Heart left ventricle (tissue), 16 donors: ENCODE measurements around the gene DRC1. TPM values are rescaled to one million over a fixed set of nuclear protein-coding genes. Genes with fewer than 3 reads are reported as not detected.
"Not testable (repeated sequence)": the region's sequence is repeated elsewhere in the genome, so short reads cannot be mapped to it uniquely, and the experiment has no call there.

ENCODE experiments used
- ATAC-seq, 4 donors: fragments of 200-7000 bp; cut with Tn5 transposase; one replicate each; pipeline ENCODE4 v1.9.1; 2020 to 2022; ENCODE audit warnings: moderate library complexity in 4 of 4, mild to moderate bottlenecking in 3 of 4, moderate number of reproducible peaks in 1 of 4
- DNase-seq, 5 donors: peaks; one replicate each; pipeline ENCODE4 v3.0.0-alpha.2; 2020
- H3K27ac ChIP-seq, 12 donors: fragments of 200-600 bp; sonication (generic) in 4 of 12; one replicate each; pipeline versions ENCODE4 v1.5.0 to v1.8.0; 2016 to 2022; ENCODE audit warnings: mild to moderate bottlenecking in 2 of 12
- H3K27me3 ChIP-seq, 9 donors: fragments of 200-600 bp; sonication (generic) in 2 of 9; one replicate each; pipeline versions ENCODE4 v1.5.1 to v1.8.0; 2016 to 2022; ENCODE audit warnings: mild to moderate bottlenecking in 3 of 9
- H3K36me3 ChIP-seq, 9 donors: fragments of 200-600 bp; sonication (generic) in 2 of 9; one replicate each; pipeline versions ENCODE4 v1.5.0 to v1.8.0; 2018 to 2022; ENCODE audit warnings: mild to moderate bottlenecking in 2 of 9
- H3K4me1 ChIP-seq, 12 donors: fragments of 200-600 bp; sonication (generic) in 4 of 12; one replicate each; pipeline versions ENCODE4 v1.5.0 to v1.8.0; 2016 to 2022; ENCODE audit warnings: mild to moderate bottlenecking in 3 of 12
- H3K4me3 ChIP-seq, 12 donors: fragments of 200-600 bp; sonication (generic) in 4 of 12; one replicate each; pipeline versions ENCODE4 v1.5.0 to v1.8.0; 2017 to 2022; ENCODE audit warnings: mild to moderate bottlenecking in 9 of 12, moderate library complexity in 4 of 12
- H3K9me3 ChIP-seq, 12 donors: fragments of 200-600 bp; sonication (generic) in 4 of 12; one replicate each; pipeline versions ENCODE4 v1.5.0 to v1.8.0; 2016 to 2022; ENCODE audit warnings: mild to moderate bottlenecking in 1 of 12
- CTCF ChIP-seq, 12 donors: fragments of 200-600 bp; sonication (generic) in 4 of 12; IDR thresholded peaks; one replicate each; pipeline versions ENCODE4 v1.5.0 to v1.8.0; 2018 to 2022; ENCODE audit warnings: antibody characterized with exemption in 12 of 12, mild to moderate bottlenecking in 5 of 12
- POLR2A ChIP-seq, 2 donors: fragments of 450-650 bp; IDR thresholded peaks; one replicate each; pipeline ENCODE4 v1.6.1; 2017; ENCODE audit warnings: antibody characterized with exemption in 2 of 2, mild to moderate bottlenecking in 2 of 2, moderate library complexity in 2 of 2
- WGBS, 4 donors: extraction: QIAGEN DNeasy Blood & Tissue Kit in 2 of 4; methylation state at CpG; one replicate each; pipeline versions ENCODE4 v1.1.5 to v1.1.7; 2013 to 2018; 5-methylcytosine and 5-hydroxymethylcytosine counted together
- intact Hi-C, 10 donors: fragments of 100-400 bp; cut with DNase I; formaldehyde crosslinking; loops; one replicate each; pipeline versions ENCODE4 v1.11.1 to v1.14.2; 2022
- polyA plus RNA-seq, 2 donors: library from polyadenylated mRNA; stranded (reverse); fragments of 200-250 nt; gene quantifications; one replicate each; pipeline ENCODE4 v1.2.3, GENCODE V29; 2013
- total RNA-seq, 9 donors: library from RNA; depleted of rRNA in 2 of 9; stranded (reverse); fragments of >200 nt in 2 of 9; fragmentation: NEBNext Ultra II Directional in 3 of 9; extraction: Animal tissue kit (Norgen Biotek cat#: 25700) in 3 of 9; gene quantifications; one replicate each; pipeline versions ENCODE4 v1.1.0 to v1.2.4, GENCODE V29; 2016 to 2023
- donor health status: ischemic (EF 13 %, LVEDD 7.1; RV severe dilation, severe dysfunction).
- donor health status: healthy with polysubstance abuse.
- donor health status: DM: no; HTN: yes; CAD: no.
- donor health status: DM: no; HTN: no; CAD: no.
- donor health status: ischemic (EF 25% LVEDD 6.9; RV normal size, moderate dysfunction).
- donor health status: ischemic (EF 25% LVEDD 5.7; RV mildly dilated, moderate dysfunction).
- donor health status: healthy.
- donor health status: DM: yes; HTN: yes; CAD: no.
- donor health status: ischemic (EF 35%, LVEDD 5.7; RV mildly dilated, moderate dysfunction).
- donor health status: nonischemic (EF 11% LVEDD 7.7; RV severe dilation, severe dysfunction).
- donor health status: DM: yes; HTN: yes; CAD: no.
- donor health status: PGD.
- donor health status: ischemic (EF 29% LVEDD 5.4; RV normal size, mild dysfunction).
- donor health status: nonischemic (EF 23%, LVEDD 6.1; RV moderate dilation, normal function).

Gene DRC1
- total and polyA plus RNA-seq, 11 donors: 0.15 to 0.73 (median 0.44) TPM; not detected in 8

- intact Hi-C loops: no loop called here
- no peak overlapping the region for H3K27ac ChIP-seq
- peak in 2 of 5 donors; percentile 7 to 18 for DNase-seq
- 77 to 88% (median 86%) methylated on average over 14 to 22 of the region's 22 CpGs for WGBS, 4 donors
- peaks cover 0 to 6% (median 0%) of the 10 kb centered on the region in 12 donors for H3K4me1 ChIP-seq
- no peak for ATAC-seq
- H3K36me3 ChIP-seq: no peaks in the 10 kb centered on the region
- no peak for TF ChIP-seq CTCF (IDR thresholded peaks at IDR 0.05)
- TF ChIP-seq POLR2A (IDR thresholded peaks at IDR 0.05): no peak
- H3K27me3 ChIP-seq: no peaks in the 10 kb centered on the region
- H3K4me3 ChIP-seq: no peak overlapping the region
- H3K9me3 ChIP-seq: peaks cover 0 to 14% (median 9%) of the 10 kb centered on the region in 12 donors
Observed at GRCh38 chr2:26466662-26467310, 65.1 kb downstream of the DRC1 start.

- H3K4me3 ChIP-seq, intact Hi-C loops, H3K27me3 ChIP-seq, ATAC-seq, H3K36me3 ChIP-seq, DNase-seq, H3K4me1 ChIP-seq, H3K27ac ChIP-seq: not testable (repeated sequence)
- 94 to 100% (median 95%) methylated on average over 1 of the region's 1 CpG for WGBS, 4 donors
- H3K9me3 ChIP-seq: peaks cover 0 to 14% (median 9%) of the 10 kb centered on the region in 12 donors
Observed at GRCh38 chr2:26468544-26468943, 66.8 kb downstream of the DRC1 start.

GRCh38 chr2:26469092-26469710 is 67.5 kb downstream of the DRC1 start:
- WGBS, 4 donors: 9 to 14% (median 11%) methylated on average over 5 of the region's 5 CpGs
- Histone ChIP-seq H3K27me3 (no peaks in the 10 kb centered on the region), H3K4me1 (no peaks in the 10 kb centered on the region), H3K9me3 (peaks cover 0 to 14% (median 9%) of the 10 kb centered on the region in 12 donors), H3K36me3 (no peaks in the 10 kb centered on the region), H3K4me3 (no peak overlapping the region), H3K27ac (no peak overlapping the region)
- TF ChIP-seq CTCF (IDR thresholded peaks at IDR 0.05): peak in 10 of 12 donors; percentile 11 to 54 (median 38)
- no peak for TF ChIP-seq POLR2A (IDR thresholded peaks at IDR 0.05)
- DNase-seq (no peak), ATAC-seq (no peak)
- intact Hi-C loops: no loop called here

GRCh38 chr2:26469955-26470354 is 68.2 kb downstream of the DRC1 start:
- Histone ChIP-seq H3K9me3 (peaks cover 0 to 14% (median 9%) of the 10 kb centered on the region in 12 donors), H3K27me3 (no peaks in the 10 kb centered on the region), H3K4me3 (no peak overlapping the region), H3K36me3 (no peaks in the 10 kb centered on the region), H3K4me1 (no peaks in the 10 kb centered on the region), H3K27ac (no peak overlapping the region)
- WGBS, 4 donors: 92 to 96% (median 92%) methylated on average over 7 of the region's 7 CpGs
- no peak for ATAC-seq
- no peak for DNase-seq
- no peak for TF ChIP-seq POLR2A (IDR thresholded peaks at IDR 0.05)
- no peak for TF ChIP-seq CTCF (IDR thresholded peaks at IDR 0.05)
- intact Hi-C loops: no loop called here
